AG04450 (cell line): Measurements from ENCODE around the gene PSKH1. TPM values are rescaled to one million over a fixed set of nuclear protein-coding genes. Genes with fewer than 3 reads are reported as not detected.

Experiments used
- CTCF ChIA-PET: fragments of 300-600, 350-600 bp; formaldehyde crosslinking; extraction: SDS; loops from one replicate; lab custom pipeline; 2022; ENCODE audit warnings: antibody characterized with exemption, inconsistent platforms; lab: Charles Lee
- POLR2A ChIA-PET: fragments of 350-600 bp; formaldehyde crosslinking; extraction: SDS; loops from one replicate; lab custom pipeline; 2021; ENCODE audit warnings: antibody characterized with exemption, inconsistent platforms; lab: Yijun Ruan, JAX
- DNase-seq: peaks from one replicate; pipeline ENCODE4 v3.0.0-alpha.2; 2011; ENCODE audit warnings: low read depth, low spot score
- H3K27ac ChIP-seq: one replicate; pipeline ENCODE4 v1.5.1; 2012; ENCODE audit warnings: low read depth, low read length, control low read depth
- H3K27me3 ChIP-seq: one replicate; pipeline ENCODE4 v1.6.0; 2012; ENCODE audit warnings: low read length; ENCODE audit not compliant: control insufficient read depth, insufficient read depth
- H3K4me3 ChIP-seq: 2 replicates; pipeline ENCODE4 v1.5.1; 2011; ENCODE audit warnings: mild to moderate bottlenecking, low read depth, low read length, control low read depth
- H3K9me3 ChIP-seq: 2 replicates; pipeline ENCODE4 v1.5.1; 2012; ENCODE audit warnings: low read length; ENCODE audit not compliant: control insufficient read depth, insufficient read depth
- polyA plus RNA-seq: library from polyadenylated mRNA; depleted of rRNA; stranded (reverse); fragments of >200 nt; gene quantifications from 2 replicates; pipeline ENCODE4 v1.2.3, GENCODE V29; 2011
- TF ChIP-seq, protein P1 (sequence below): IDR thresholded peaks from 2 replicates; pipeline ENCODE4 v1.5.1; 2011; ENCODE audit warnings: low read depth, low read length, control low read depth, inconsistent platforms

The PSKH1 gene
- polyA plus RNA-seq, 1 experiment: 18.2 TPM

DNA sequence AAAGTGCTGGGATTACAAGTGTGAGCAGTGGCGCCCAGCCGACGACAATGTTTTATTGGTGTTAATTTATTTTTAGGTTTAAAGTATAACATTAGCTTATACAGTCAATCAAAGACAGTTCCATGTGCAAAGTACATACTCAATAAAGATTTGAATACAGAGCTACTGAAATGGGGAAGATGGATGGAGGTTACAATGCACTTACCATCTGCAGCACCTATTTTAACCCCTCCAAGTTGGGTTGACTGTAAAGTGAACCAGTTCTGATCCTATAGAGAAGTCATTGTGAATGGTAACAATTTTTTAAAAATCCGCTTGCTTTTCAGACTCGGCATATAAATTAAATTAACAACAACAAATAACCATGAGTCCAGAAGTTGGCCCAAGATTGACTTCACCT, 679 bp upstream of the PSKH1 start:
- DNase-seq: no peak
- H3K27me3 ChIP-seq: no peaks in the 10 kb centered on the region
- TF ChIP-seq, protein P1, sequence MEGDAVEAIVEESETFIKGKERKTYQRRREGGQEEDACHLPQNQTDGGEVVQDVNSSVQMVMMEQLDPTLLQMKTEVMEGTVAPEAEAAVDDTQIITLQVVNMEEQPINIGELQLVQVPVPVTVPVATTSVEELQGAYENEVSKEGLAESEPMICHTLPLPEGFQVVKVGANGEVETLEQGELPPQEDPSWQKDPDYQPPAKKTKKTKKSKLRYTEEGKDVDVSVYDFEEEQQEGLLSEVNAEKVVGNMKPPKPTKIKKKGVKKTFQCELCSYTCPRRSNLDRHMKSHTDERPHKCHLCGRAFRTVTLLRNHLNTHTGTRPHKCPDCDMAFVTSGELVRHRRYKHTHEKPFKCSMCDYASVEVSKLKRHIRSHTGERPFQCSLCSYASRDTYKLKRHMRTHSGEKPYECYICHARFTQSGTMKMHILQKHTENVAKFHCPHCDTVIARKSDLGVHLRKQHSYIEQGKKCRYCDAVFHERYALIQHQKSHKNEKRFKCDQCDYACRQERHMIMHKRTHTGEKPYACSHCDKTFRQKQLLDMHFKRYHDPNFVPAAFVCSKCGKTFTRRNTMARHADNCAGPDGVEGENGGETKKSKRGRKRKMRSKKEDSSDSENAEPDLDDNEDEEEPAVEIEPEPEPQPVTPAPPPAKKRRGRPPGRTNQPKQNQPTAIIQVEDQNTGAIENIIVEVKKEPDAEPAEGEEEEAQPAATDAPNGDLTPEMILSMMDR: no peak
- ChIA-PET CTCF (interaction anchor here (0.6 to 3.3 kb wide), 6 partner anchors 9 to 336 kb away, joined by 3 to 16 read pairs (median 3); partner anchors contain the start of gene NRN1L), POLR2A (interaction anchor here (0.7 to 2.0 kb wide), 3 partner anchors 8 to 35 kb away, joined by 3 to 10 read pairs (median 3); partner anchors contain the start of genes EDC4 and NRN1L)
- no peaks in the 10 kb centered on the region for H3K9me3 ChIP-seq
- no peak overlapping the region for H3K27ac ChIP-seq
- peak overlapping the region; percentile 59 for H3K4me3 ChIP-seq

DNA sequence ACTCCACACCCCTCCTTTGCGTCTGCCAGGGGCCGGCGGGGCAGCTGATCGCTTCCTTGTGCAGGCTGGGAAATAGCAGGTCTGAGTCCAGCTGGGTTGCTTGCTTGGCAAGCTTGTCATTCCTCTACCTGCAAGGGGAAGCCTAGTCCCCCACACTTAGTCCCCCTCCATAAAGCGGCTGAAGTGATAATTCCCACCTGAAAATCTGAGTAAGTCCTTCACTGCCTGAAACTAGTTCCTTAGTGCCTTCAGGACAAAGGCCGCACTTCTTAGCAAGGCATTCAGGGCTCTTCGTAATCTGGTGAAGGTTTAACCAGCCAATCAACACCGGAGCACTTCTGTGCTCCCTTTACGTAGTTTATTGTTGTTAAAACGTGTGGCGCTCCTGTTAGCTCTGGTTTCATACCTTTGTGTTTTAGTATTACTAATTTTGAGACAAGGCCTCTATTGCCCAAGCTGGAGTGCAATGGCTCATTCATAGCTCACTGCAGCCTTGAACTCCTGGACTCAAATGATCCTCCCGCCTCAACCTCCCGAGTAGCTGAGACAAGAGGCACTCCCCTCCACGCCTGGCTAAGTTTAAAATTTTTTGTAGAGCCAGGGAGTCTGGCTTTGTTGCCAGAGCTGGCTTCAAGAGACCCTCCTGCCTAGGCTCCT, 817 bp downstream of the PSKH1 start:
- Histone ChIP-seq H3K9me3 (no peaks in the 10 kb centered on the region), H3K27me3 (no peaks in the 10 kb centered on the region), H3K4me3 (peak overlapping the region; percentile 87), H3K27ac (peak overlapping the region; percentile 75)
- POLR2A ChIA-PET: interaction anchor here (1.1 to 2.0 kb wide), 2 partner anchors 10 to 49 kb away, joined by 3 to 10 read pairs; partner anchors contain the start of gene NRN1L
- TF ChIP-seq, protein P1: no peak
- CTCF ChIA-PET: interaction anchor here (1.3 to 3.3 kb wide), 3 partner anchors 10 to 335 kb away, joined by 3 to 16 read pairs (median 3); partner anchors contain the start of gene NRN1L
- DNase-seq: no peak

DNA sequence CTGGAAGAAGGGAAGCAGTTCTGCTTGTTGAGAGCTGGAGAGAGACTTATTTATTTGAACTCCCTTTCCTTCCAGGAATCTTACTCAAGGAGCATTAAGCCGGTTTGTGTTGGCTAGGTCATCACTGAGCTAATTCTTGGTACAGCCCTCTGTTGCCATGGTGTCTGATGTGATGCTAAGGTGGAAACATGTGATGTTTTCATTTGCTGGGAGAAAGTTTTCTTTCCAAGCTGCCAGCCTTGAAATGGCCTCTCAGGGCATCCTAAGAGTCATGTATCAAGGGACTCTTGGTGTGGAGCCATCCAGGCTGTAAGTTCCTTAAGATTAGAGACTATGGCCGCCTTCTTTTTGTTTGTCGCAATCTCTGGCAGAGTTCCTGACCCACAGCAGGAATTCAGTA, 4.2 kb downstream of the PSKH1 start:
- DNase-seq: no peak
- Histone ChIP-seq H3K9me3 (no peaks in the 10 kb centered on the region), H3K27me3 (no peaks in the 10 kb centered on the region), H3K27ac (no peak overlapping the region), H3K4me3 (no peak overlapping the region)
- TF ChIP-seq, protein P1: no peak
- ChIA-PET CTCF (interaction anchor here (3.1 kb wide), 1 partner anchor 13 kb away, joined by 12 read pairs; the partner anchor contains the start of gene NRN1L), POLR2A (interaction anchor here (0.6 kb wide), 1 partner anchor 38 kb away, joined by 3 read pairs; no protein-coding TSS in a partner anchor)

DNA sequence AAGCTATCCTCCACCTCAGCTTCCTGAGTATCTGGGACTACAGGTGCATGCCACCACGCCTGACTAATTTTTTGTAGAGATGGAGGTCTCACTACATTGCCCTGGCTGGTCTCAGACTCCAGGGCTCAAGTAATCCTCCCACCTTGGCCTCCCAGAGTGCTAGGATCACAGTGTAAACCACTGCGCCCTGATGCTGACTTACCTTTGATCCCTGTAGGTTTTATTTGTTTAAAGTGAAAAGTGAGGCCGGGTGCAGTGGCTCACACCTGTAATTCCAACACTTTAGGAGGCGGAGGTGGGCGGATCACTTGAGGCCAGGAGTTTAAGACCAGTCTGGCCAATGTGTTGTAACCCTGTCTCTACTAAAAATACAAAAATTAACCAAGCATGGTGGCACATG, 8.7 kb downstream of the PSKH1 start:
- POLR2A ChIA-PET: no interaction called here
- TF ChIP-seq, protein P1: no peak
- Histone ChIP-seq H3K4me3 (no peak overlapping the region), H3K9me3 (no peaks in the 10 kb centered on the region), H3K27me3 (no peaks in the 10 kb centered on the region), H3K27ac (no peak overlapping the region)
- CTCF ChIA-PET: no interaction called here
- DNase-seq: no peak

DNA sequence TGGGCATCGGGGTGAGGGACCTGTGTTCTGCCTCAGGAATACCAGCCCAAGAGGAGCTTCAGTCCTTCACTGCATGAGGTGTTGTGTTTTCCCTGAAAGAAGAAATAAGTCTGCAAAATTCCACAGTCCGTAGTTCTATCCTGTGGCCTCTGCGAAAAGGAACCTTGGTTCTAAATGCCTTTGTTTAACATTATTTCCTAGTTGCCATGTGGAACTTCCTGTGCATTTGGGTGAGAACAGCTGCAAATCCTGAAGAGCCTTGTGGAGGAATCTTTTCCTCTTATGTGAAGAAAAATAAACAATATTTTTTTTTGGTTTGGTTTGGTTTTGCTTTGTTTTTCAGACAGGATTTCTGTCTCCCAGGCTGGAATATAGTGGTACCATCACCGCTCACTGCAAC, 9.8 kb downstream of the PSKH1 start:
- no peak for DNase-seq
- CTCF ChIA-PET: interaction anchor here (2.1 kb wide), 1 partner anchor 87 kb away, joined by 8 read pairs; no protein-coding TSS in a partner anchor

More for the DNA sequence above, 9.8 kb downstream of the PSKH1 start:
- POLR2A ChIA-PET: no interaction called here
- Histone ChIP-seq H3K9me3 (no peaks in the 10 kb centered on the region), H3K27me3 (no peaks in the 10 kb centered on the region), H3K27ac (no peak overlapping the region), H3K4me3 (no peak overlapping the region)
- TF ChIP-seq, protein P1: no peak
